Left renal pelvis (tissue), 4 donors: ENCODE measurements around the gene DSPP. TPM values are rescaled to one million over a fixed set of nuclear protein-coding genes. Genes with fewer than 3 reads are reported as not detected.

Experiments
- DNase-seq, 4 donors: peaks; one replicate each; pipeline ENCODE4 v3.0.0-alpha.2; 2013; ENCODE audit warnings: low read depth in 4 of 4, low spot score in 3 of 4
- polyA plus RNA-seq, 4 donors: library from polyadenylated mRNA; unstranded; fragments of 120-200 nt; gene quantifications; one replicate each; pipeline ENCODE4 v1.2.1, GENCODE V29; 2013; ENCODE audit not compliant: insufficient read length in 4 of 4

DSPP gene
- polyA plus RNA-seq, 4 donors = 0.05 to 0.06 TPM; not detected in 2

- no peak for DNase-seq
These were observed 16.4 kb downstream of the DSPP start for GRCh38 chr4:87624698-87625097.

- no peak for DNase-seq
These were observed 23.3 kb downstream of the DSPP start for GRCh38 chr4:87631668-87632067.

- no peak for DNase-seq
These were observed 24.1 kb downstream of the DSPP start for GRCh38 chr4:87632469-87632868.

GRCh38 chr4:87633243-87633642 lies 24.9 kb downstream of the DSPP start:
- peak in 2 of 4 donors; percentile 1 to 12 for DNase-seq

GRCh38 chr4:87644286-87644685 lies 36.0 kb downstream of the DSPP start:
- no peak for DNase-seq

DNA sequence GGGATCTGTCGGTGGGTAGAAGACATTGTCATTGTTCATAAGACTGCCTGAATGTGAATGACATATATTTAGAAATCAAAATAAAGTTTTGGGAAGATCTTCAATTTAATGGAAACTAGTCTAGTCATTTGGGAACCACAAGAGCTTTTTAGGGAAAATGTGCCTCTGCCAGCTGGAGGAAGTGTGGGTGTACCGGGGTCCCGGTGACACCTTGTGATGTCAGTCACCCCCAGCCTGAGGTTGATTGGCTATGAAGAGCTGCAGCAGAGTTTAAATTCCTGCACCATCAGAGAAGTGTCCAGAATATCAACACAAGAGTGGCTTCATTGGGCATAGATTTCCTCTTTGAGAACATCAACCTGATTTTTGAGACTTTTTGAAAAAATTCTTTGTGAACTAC lies 41.7 kb downstream of the DSPP start, which contains the start of gene DMP1:
DMP1 (plus strand) TSS at position 301 of the 400 bp plus-strand sequence. CDS start 6,213 bp downstream, outside the sequence.
- no peak for DNase-seq

- DNase-seq = no peak
These were observed 42.6 kb downstream of the DSPP start for GRCh38 chr4:87650938-87651337.

GRCh38 chr4:87651941-87652340 lies 43.6 kb downstream of the DSPP start:
- DNase-seq = no peak

- DNase-seq = no peak
These were observed 46.2 kb downstream of the DSPP start for GRCh38 chr4:87654487-87655044.

DNA sequence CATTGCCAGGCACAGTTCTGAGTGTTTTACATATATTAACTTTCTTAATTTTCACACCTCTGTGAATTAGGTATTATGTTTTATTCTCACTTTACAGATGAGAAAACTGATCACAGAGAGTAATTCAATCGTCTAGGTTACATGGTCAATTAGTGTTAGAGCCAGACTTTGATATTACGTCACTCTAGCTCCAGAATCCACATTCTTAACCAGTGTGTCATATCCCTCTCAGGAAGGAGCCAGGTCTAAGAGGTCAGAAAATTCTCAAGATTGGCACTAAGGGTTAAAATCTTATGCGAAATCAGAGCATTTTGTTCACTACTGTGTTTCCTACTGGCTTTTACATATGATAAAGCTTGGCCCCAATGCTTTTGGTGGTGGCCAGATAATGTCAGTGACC lies 49.2 kb downstream of the DSPP start:
- DNase-seq = no peak

GRCh38 chr4:87659247-87659931 lies 51.1 kb downstream of the DSPP start:
- DNase-seq = no peak

GRCh38 chr4:87662871-87663270 lies 54.5 kb downstream of the DSPP start:
- no peak for DNase-seq

Other genes with a start within 250 kb of the DSPP start
- 10 to 100 TPM; 56.4 to 87.1 (median 62.7) TPM for gene HSD17B11, start 217.3 kb upstream of the DSPP start, polyA plus RNA-seq
- gene NUDT9, start 186.0 kb upstream of the DSPP start, polyA plus RNA-seq = 10 to 100 TPM; 69.7 to 79.8 (median 72.0) TPM
- 100 to 1,000 TPM in 1 of 4 donors, 10 to 100 TPM in 2, 1 to 10 TPM in 1; 6.5 to 158 (median 33.3) TPM for gene SPARCL1, start 79.2 kb upstream of the DSPP start, polyA plus RNA-seq
- gene DMP1, start 41.8 kb downstream of the DSPP start, polyA plus RNA-seq = under 1 TPM in 1 of 4 donors, not detected in 3; 0.15 TPM
- under 1 TPM in 1 of 4 donors, not detected in 3; 0.37 TPM for gene IBSP, start 191.0 kb downstream of the DSPP start, polyA plus RNA-seq
- gene MEPE, start 224.4 kb downstream of the DSPP start, polyA plus RNA-seq = not detected